Measurements from ENCODE around the gene RNF40.

DNA sequence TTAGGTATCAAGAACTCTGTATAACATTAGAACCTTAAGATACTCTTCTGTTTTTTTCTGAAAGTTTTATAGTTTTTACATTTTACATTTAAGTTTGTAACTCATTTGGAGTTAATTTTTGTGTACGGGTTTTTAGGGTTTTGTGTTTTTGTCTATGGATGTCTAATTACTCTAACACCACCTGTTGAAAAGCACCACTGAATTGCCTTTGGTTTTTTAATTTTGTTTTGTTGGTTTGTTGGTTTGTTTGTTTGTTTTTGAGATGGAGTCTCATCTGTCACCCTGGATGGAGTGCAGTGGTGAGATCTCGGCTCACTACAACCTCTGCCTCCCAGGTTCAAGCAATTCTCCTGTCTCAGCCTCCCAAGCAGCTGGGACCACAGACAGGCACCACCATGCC is 54.6 kb downstream of the RNF40 start:
- TF ChIP-seq, protein P1, sequence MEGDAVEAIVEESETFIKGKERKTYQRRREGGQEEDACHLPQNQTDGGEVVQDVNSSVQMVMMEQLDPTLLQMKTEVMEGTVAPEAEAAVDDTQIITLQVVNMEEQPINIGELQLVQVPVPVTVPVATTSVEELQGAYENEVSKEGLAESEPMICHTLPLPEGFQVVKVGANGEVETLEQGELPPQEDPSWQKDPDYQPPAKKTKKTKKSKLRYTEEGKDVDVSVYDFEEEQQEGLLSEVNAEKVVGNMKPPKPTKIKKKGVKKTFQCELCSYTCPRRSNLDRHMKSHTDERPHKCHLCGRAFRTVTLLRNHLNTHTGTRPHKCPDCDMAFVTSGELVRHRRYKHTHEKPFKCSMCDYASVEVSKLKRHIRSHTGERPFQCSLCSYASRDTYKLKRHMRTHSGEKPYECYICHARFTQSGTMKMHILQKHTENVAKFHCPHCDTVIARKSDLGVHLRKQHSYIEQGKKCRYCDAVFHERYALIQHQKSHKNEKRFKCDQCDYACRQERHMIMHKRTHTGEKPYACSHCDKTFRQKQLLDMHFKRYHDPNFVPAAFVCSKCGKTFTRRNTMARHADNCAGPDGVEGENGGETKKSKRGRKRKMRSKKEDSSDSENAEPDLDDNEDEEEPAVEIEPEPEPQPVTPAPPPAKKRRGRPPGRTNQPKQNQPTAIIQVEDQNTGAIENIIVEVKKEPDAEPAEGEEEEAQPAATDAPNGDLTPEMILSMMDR (conservative IDR thresholded peaks at IDR 0.05 in 1 of 2, IDR thresholded peaks at IDR 0.05 in 1 of 2; ENCODE audit: low read depth in 1 of 2, low read length in 2 of 2): no peak
- TF ChIP-seq EZH2 (IDR thresholded peaks at IDR 0.05; ENCODE audit: low read length, missing control alignments): no peak
